ES-I3 (cell line): ENCODE data around the gene RAB11FIP4.

Experiments used
- H3K36me3 ChIP-seq: 2 replicates; pipeline ENCODE4 v1.6.1; 2013; ENCODE audit warnings: mild to moderate bottlenecking, low read length, control low read depth, moderate library complexity; ENCODE audit not compliant: insufficient read depth
- H3K4me1 ChIP-seq: 2 replicates; pipeline ENCODE4 v1.6.1; 2013; ENCODE audit warnings: mild to moderate bottlenecking, control low read depth, low read length; ENCODE audit not compliant: insufficient read depth
- H3K9ac ChIP-seq: 2 replicates; pipeline ENCODE4 v1.6.1; 2013; ENCODE audit warnings: low read depth, mild to moderate bottlenecking, low read length, moderate library complexity
- H3K9me3 ChIP-seq: 2 replicates; pipeline ENCODE4 v1.6.1; 2013; ENCODE audit warnings: mild to moderate bottlenecking, low read length, moderate library complexity; ENCODE audit not compliant: control insufficient read depth, insufficient read depth

The RAB11FIP4 gene

GRCh38 chr17:31552568-31552967, 161.1 kb downstream of the RAB11FIP4 start:
- Histone ChIP-seq H3K9me3 (no peaks in the 10 kb centered on the region), H3K36me3 (no peaks in the 10 kb centered on the region), H3K9ac (no peak overlapping the region), H3K4me1 (peaks cover 4% of the 10 kb centered on the region; the same call in 1 of the 2 replicates)

- peaks cover 4% of the 10 kb centered on the region; the same call in 1 of the 2 replicates for H3K4me1 ChIP-seq
- H3K9me3 ChIP-seq, result no peaks in the 10 kb centered on the region
- H3K9ac ChIP-seq, result no peak overlapping the region
- H3K36me3 ChIP-seq, result no peaks in the 10 kb centered on the region
These were observed 162.0 kb downstream of the RAB11FIP4 start for GRCh38 chr17:31553506-31553905.

- H3K4me1 ChIP-seq, result peaks cover 4% of the 10 kb centered on the region; the same call in 1 of the 2 replicates
- H3K9ac ChIP-seq, result no peak overlapping the region
- H3K36me3 ChIP-seq, result no peaks in the 10 kb centered on the region
- H3K9me3 ChIP-seq, result no peaks in the 10 kb centered on the region
These were observed 163.5 kb downstream of the RAB11FIP4 start for GRCh38 chr17:31554930-31555329.

- H3K36me3 ChIP-seq, result no peaks in the 10 kb centered on the region
- no peaks in the 10 kb centered on the region for H3K9me3 ChIP-seq
- no peak overlapping the region for H3K9ac ChIP-seq
- H3K4me1 ChIP-seq, result peaks cover 17% of the 10 kb centered on the region
These were observed 165.6 kb downstream of the RAB11FIP4 start for GRCh38 chr17:31556969-31557645.

- no peaks in the 10 kb centered on the region for H3K36me3 ChIP-seq
- H3K9ac ChIP-seq, result peak overlapping the region; percentile 74
- H3K4me1 ChIP-seq, result peaks cover 22% of the 10 kb centered on the region
- no peaks in the 10 kb centered on the region for H3K9me3 ChIP-seq
These were observed 167.5 kb downstream of the RAB11FIP4 start for GRCh38 chr17:31558748-31559583.

GRCh38 chr17:31559584-31560501, 168.4 kb downstream of the RAB11FIP4 start:
- H3K9ac ChIP-seq, result peak overlapping the region; percentile 74
- H3K4me1 ChIP-seq, result peaks cover 27% of the 10 kb centered on the region
- H3K36me3 ChIP-seq, result no peaks in the 10 kb centered on the region
- H3K9me3 ChIP-seq, result no peaks in the 10 kb centered on the region

- Histone ChIP-seq H3K36me3 (no peaks in the 10 kb centered on the region), H3K9ac (peak overlapping the region; percentile 74), H3K4me1 (peaks cover 33% of the 10 kb centered on the region), H3K9me3 (no peaks in the 10 kb centered on the region)
These were observed 169.3 kb downstream of the RAB11FIP4 start for GRCh38 chr17:31560616-31561235.

GRCh38 chr17:31561469-31562375, 170.2 kb downstream of the RAB11FIP4 start:
- Histone ChIP-seq H3K9me3 (no peaks in the 10 kb centered on the region), H3K9ac (peak overlapping the region; percentile 74; the same call in 1 of the 2 replicates), H3K36me3 (no peaks in the 10 kb centered on the region), H3K4me1 (peaks cover 33% of the 10 kb centered on the region)

- H3K36me3 ChIP-seq, result no peaks in the 10 kb centered on the region
- H3K9me3 ChIP-seq, result no peaks in the 10 kb centered on the region
- no peak overlapping the region for H3K9ac ChIP-seq
- H3K4me1 ChIP-seq, result peaks cover 33% of the 10 kb centered on the region
These were observed 170.9 kb downstream of the RAB11FIP4 start for GRCh38 chr17:31562376-31562840.

GRCh38 chr17:31564291-31564690, 172.8 kb downstream of the RAB11FIP4 start:
- peaks cover 33% of the 10 kb centered on the region for H3K4me1 ChIP-seq

GRCh38 chr17:31564883-31565301, 173.4 kb downstream of the RAB11FIP4 start:
- 0 out of 2 replicates have a peak overlapping the region, but pooled peaks have one; percentile 3 for H3K9ac ChIP-seq
- peaks cover 33% of the 10 kb centered on the region for H3K4me1 ChIP-seq
- no peaks in the 10 kb centered on the region for H3K9me3 ChIP-seq
- no peaks in the 10 kb centered on the region for H3K36me3 ChIP-seq

More at GRCh38 chr17:31564291-31564690, 172.8 kb downstream of the RAB11FIP4 start:
- H3K9ac ChIP-seq, result no peak overlapping the region
- H3K9me3 ChIP-seq, result no peaks in the 10 kb centered on the region
- H3K36me3 ChIP-seq, result no peaks in the 10 kb centered on the region

- no peaks in the 10 kb centered on the region for H3K9me3 ChIP-seq
- H3K36me3 ChIP-seq, result no peaks in the 10 kb centered on the region
- H3K4me1 ChIP-seq, result peaks cover 33% of the 10 kb centered on the region
- H3K9ac ChIP-seq, result no peak overlapping the region
These were observed 174.2 kb downstream of the RAB11FIP4 start for GRCh38 chr17:31565652-31566051.
